SHP77 treated with DMSO at 0.1 percent for 48 hours (cell line): ENCODE measurements around the gene MCF2L.

Source experiments
- DNase-seq: peaks from one replicate; lab custom pipeline; 2025; lab: John Stamatoyannopoulos, UW

Gene MCF2L

DNA sequence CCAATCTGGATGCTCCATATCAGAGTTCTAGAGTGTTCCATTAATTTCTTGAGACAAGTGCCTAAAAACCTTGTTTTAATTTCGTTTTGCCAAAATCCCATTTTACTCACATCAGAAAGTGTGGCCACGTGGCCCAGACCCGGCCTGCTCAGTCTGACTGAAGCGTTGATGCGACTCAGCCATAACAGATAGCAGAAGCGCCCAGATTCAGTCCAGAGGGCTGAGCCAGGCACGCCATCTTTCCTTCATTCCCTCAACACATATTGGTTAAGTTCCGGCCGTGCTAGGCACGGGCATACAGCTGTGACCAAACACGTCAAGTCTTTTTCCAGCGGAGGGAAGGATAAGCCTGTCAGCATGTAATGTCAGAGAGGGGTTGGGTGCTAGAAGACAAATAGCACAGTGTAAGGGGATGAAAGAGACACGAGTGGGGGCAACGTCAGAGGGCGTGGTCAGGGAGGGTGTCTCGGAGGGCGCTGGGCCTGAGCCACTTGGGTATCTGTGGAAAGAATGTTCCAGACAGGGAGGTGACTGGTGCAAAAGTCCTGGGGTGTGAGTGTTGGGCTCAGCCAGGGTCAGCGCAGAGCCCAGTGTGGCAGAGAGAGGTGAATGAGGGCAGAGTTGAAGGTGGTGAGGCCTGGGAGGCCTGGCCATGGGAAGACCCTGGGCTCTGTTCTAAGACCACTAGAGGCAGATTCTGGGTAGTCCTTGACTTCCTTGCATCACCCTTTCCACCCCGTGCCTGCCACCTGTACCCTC lies 156.7 kb downstream of the MCF2L start:
- DNase-seq = no peak

DNA sequence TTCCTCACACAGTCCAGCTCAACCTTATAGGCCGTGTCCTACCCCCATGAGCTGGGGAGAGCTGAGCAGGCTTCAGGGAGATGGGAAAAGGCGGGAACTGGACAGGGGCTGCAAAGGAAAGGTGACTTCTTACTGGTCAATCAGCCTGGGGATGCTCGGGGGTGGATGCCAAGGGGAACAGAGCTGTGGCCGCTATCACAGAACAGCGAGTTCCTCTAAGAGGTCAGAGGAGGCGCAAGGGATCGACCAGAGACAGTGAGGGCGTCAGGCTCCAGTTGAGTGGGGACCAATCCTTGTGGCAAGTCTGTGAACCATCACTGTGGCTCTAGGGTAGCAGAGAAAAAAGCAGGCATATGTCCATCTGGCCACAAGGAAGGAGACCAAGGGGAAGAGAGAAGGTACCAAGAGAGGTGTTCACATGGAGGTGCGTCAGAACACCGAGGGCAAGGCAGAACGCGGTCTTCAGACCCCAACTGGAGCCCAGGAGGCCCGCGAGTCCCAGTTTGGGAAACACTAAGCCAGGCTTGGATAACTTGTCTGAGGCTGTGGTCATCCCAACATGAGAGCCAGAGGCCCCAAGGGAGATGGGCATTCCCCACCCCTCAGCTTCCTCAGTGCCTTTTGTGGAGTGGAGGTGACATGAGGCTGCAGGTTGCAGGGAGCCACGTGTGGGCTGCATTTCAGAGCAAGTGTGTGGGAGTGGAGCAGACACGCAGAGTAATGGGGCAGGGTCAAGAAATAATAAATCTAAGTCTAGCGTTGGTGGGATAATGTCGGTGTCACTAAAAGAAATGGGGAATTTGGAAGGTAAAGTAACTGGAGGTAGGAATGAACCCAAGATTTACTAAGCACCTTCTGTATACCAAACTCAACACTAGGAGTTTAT lies 157.5 kb downstream of the MCF2L start:
- DNase-seq = no peak

DNA sequence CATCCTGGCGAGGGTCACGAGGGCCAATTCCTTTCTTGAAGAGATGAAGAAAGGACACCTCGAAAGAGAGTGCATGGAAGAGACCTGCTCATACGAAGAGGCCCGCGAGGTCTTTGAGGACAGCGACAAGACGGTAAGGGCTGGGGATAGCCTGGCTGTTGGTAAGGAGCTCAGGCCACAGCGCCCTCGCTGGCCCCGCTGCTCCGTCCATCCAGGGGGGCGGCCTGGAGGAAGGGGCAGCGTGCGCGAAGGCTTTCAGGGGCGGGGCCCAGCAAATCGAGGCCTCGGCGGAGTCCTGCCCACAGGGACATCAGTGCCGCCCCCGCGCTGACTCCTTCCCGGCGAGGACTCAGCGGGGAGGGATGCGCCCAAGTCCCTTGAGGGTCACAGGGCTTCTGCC lies 160.5 kb downstream of the MCF2L start:
- no peak for DNase-seq

GRCh38 chr13:113129921-113130750 lies 161.1 kb downstream of the MCF2L start:
- no peak for DNase-seq

GRCh38 chr13:113135281-113135760 lies 166.3 kb downstream of the MCF2L start:
- DNase-seq = no peak

GRCh38 chr13:113137691-113138298 lies 168.8 kb downstream of the MCF2L start:
- no peak for DNase-seq

DNA sequence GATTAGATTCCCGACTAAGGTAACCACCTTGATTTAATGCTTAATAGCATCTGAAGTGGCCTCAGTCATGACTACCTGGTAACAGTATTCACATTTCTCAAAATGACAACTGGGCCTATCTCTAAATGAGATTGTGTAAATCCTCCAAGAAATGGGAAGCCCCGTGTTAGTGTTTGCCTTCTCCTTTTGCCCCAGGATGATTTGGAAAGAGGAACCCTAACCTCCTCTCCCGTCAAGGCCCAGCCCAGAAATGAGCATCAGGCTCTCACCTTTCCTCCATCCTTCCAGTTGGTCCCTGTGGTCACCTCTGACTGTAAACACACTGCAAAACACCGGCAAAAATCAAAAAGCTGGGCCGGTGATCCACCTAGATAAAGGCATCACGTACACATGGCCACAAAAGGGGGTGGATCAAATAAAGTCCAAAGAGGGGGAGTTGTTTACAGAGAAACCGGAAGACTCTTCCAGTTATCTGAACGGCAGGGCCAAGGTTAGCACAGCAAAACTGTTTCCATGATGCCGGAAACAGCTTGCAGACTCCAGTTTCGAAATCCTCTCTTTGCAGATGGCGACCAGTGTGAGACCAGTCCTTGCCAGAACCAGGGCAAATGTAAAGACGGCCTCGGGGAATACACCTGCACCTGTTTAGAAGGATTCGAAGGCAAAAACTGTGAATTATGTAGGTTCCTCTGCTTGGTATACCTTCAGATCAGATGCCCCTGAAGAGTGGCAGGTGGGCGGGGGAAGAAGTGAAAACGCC lies 170.0 kb downstream of the MCF2L start:
- no peak for DNase-seq

GRCh38 chr13:113139577-113139976 lies 170.6 kb downstream of the MCF2L start:
- no peak for DNase-seq

DNA sequence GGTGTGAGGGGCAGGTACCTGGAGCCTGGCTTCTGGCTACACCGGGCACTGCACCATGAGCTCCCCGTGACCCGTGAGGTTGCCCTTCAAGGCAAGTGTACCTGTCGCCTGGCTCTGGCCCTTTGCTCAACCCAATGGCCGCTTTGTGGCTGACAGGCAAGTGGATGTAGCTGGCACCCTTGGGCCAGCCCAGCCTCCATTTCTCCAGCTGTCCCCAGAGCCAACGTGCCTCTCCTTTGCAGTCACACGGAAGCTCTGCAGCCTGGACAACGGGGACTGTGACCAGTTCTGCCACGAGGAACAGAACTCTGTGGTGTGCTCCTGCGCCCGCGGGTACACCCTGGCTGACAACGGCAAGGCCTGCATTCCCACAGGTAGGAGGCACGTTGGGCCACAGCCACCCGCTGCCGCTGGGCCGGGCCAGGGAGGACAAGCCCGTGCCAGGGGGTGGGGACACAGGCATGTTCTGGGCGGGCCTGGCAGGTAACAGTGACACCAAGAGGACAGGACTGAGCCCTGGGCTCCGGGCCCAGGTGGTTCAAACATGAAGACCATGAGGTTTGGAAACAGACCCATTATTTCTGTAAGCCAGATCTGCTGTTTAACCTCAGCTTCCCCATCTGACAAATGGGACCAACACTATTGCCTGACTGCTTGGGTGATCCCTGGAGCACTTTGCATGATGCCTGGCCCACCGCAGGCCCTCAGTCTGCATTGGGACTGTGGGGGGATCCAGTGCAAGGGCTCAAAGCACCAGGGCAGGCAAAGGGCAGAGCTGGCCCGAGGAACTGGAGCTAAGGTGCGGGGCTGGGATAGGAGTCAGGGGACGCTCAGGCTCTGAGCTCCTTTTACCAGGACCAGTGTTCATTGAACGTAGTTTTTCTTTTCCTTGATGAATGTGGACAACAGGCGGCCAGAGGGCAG lies 171.9 kb downstream of the MCF2L start:
- no peak for DNase-seq

- DNase-seq = no peak
Observed at GRCh38 chr13:113141601-113141970, 172.6 kb downstream of the MCF2L start.

DNA sequence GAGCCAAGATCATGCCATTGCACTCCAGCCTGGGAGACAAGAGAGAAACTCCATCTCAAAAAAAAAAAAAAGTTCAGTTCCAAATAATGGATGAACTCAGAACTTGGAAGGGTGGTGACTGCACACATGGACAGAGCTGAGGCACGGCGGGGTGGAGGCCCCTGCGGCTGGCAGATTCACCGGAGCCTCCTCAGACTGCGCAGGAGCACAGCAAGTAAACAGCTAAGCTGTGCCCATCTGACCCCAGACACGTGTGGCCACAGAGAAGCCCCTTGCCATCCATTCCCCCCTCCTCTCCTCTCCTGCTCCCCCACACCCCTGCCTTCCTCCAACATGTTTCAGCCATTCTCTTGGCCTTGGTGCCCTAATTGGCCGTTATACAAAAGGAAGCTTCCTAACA lies 173.9 kb downstream of the MCF2L start:
- no peak for DNase-seq

DNA sequence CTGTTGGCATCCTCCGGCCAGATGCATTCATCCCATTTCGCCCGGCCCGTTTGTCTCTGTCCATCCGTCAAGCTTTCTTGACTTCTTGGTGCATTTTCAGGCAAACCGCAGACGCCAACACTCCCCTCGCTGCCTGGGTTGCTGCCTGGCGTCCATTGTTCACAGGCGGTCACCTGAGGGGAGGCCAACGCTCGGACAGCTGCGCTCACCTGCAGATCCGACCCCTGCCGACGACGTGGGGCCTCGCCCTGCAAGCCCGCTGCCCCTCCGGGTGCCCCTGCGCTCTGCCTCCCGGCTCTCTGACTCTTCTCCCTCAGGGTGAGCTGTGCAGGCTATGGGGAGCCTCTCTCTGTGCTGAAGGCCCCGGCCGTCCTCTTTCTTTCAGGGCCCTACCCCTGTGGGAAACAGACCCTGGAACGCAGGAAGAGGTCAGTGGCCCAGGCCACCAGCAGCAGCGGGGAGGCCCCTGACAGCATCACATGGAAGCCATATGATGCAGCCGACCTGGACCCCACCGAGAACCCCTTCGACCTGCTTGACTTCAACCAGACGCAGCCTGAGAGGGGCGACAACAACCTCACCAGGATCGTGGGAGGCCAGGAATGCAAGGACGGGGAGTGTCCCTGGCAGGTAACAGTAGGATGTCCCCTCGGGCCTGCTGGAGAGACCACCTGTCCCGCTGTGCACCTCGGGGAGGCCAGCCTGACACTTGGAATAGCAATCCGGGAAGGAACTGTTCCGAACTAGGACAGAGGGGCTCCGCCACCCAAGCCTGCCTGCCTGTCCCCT lies 174.6 kb downstream of the MCF2L start:
- DNase-seq = no peak

DNA sequence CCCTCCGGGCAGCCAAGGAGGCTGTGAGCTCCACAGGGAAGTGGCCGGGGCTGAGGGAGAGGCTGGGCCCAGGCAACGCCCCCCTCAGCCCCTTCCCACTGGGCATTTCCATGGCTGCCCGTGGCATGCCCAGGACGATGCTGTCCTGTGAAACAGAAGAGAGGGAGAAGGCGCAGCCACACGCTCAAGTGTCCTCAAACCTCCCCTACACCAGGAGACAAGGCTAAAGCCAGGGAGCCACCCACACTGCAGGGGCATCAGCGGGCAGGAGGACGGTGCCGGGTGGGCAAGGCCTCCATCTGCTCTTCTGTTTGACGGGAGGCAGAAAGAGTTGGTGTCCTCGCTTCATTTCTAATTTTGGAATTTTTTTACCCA lies 175.2 kb downstream of the MCF2L start:
- no peak for DNase-seq

GRCh38 chr13:113145496-113145895 lies 176.5 kb downstream of the MCF2L start:
- DNase-seq = no peak

DNA sequence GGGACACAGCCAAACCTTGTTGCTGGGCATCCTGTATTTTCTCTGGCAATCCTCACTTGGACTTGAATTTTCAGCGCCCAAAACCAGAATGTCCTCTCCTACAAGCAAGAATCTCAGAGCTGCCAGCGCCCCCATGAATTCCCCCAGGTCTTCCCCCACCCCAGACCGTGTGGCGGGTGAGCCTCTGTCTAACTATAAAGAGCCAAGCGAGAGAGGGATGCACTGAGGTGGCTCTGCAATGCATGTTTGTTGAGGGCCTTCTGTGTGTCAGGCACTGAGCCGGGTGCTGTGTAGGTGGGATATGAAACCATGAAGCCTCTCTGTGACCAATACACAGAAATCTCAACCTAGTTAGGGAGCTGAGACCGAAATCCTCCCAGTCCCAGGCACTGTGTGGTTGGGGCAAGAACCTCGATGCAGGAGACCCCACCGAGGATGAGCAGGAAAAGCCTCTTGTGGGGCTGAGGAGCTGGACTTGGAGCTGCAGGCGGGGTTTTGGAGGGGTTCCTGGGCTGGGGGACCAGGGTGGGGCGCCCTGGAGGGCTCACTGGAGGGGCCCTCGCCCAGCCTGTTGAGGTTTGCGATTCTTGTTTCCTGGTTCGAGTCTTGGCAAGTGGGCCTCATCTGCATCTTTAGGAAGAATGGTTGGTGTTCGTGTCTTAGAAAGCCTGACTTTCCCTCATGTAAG lies 177.0 kb downstream of the MCF2L start:
- no peak for DNase-seq

- DNase-seq = no peak
Observed at GRCh38 chr13:113146750-113147149, 177.7 kb downstream of the MCF2L start.

GRCh38 chr13:113147206-113147605 lies 178.2 kb downstream of the MCF2L start:
- no peak for DNase-seq

GRCh38 chr13:113148407-113148806 lies 179.4 kb downstream of the MCF2L start:
- DNase-seq = no peak
